Lung (tissue), 12 donors: ENCODE results near the gene ABCC5. TPM values are rescaled to one million over a fixed set of nuclear protein-coding genes. Genes with fewer than 3 reads are reported as not detected.

Experiments used
- ATAC-seq: fragments of 200-7000 bp; cut with Tn5 transposase; one replicate; pipeline ENCODE4 v1.9.1; 2020; ENCODE audit warnings: moderate number of reproducible peaks; ENCODE audit not compliant: insufficient read depth, low FRiP score
- DNase-seq, 3 donors: peaks; one replicate each; pipeline ENCODE4 v3.0.0-alpha.2; 2013 to 2017
- H3K27ac ChIP-seq, 2 donors: one replicate each; pipeline ENCODE4 v1.5.1; 2013; ENCODE audit warnings: mild to moderate bottlenecking in 2 of 2, moderate library complexity in 2 of 2, control low read depth in 1 of 2, inconsistent platforms in 1 of 2, low read depth in 1 of 2, low read length in 1 of 2
- H3K27me3 ChIP-seq, 3 donors: one replicate each; pipeline ENCODE4 v1.5.1; 2013; ENCODE audit warnings: low read length in 2 of 3; ENCODE audit not compliant: control insufficient read depth in 3 of 3, insufficient read depth in 3 of 3
- H3K36me3 ChIP-seq, 4 donors: one replicate each; pipeline ENCODE4 v1.5.1; 2013; ENCODE audit warnings: low read length in 4 of 4, mild to moderate bottlenecking in 1 of 4, moderate library complexity in 1 of 4; ENCODE audit not compliant: control insufficient read depth in 4 of 4, insufficient read depth in 4 of 4
- H3K4me1 ChIP-seq, 5 donors: one replicate each; pipeline ENCODE4 v1.5.1; 2013; ENCODE audit warnings: low read length in 5 of 5, mild to moderate bottlenecking in 2 of 5, moderate library complexity in 1 of 5; ENCODE audit not compliant: control insufficient read depth in 5 of 5, insufficient read depth in 5 of 5
- H3K4me3 ChIP-seq: one replicate; pipeline ENCODE4 v1.5.1; 2013; ENCODE audit warnings: mild to moderate bottlenecking, control low read depth, moderate library complexity
- H3K9ac ChIP-seq, 2 donors: one replicate each; pipeline ENCODE4 v1.5.1; 2013; ENCODE audit warnings: low read length in 2 of 2, control low read depth in 1 of 2; ENCODE audit not compliant: insufficient read depth in 1 of 2
- H3K9me3 ChIP-seq, 4 donors: one replicate each; pipeline ENCODE4 v1.5.1; 2013; ENCODE audit warnings: low read length in 3 of 4, mild to moderate bottlenecking in 1 of 4, moderate library complexity in 1 of 4; ENCODE audit not compliant: control insufficient read depth in 4 of 4, insufficient read depth in 3 of 4
- CTCF ChIP-seq: IDR thresholded peaks from 2 replicates; pipeline ENCODE4 v1.5.1; 2012; ENCODE audit warnings: mild to moderate bottlenecking; ENCODE audit errors: control extremely low read depth, extremely low read depth
- WGBS, 2 donors: extraction: QIAGEN DNeasy Blood & Tissue Kit; methylation state at CpG; one replicate each; pipeline ENCODE4 v1.1.7; 2013; 5-methylcytosine and 5-hydroxymethylcytosine counted together
- polyA plus RNA-seq, 2 donors: library from polyadenylated mRNA; stranded (reverse); fragments of 200-250 nt; gene quantifications; one replicate each; pipeline ENCODE4 v1.2.1, GENCODE V29; 2013
- total RNA-seq, 2 donors: library from RNA; depleted of rRNA in 1 of 2; stranded (reverse); fragments of >200 nt in 1 of 2; gene quantifications; one replicate each; pipeline ENCODE4 v1.2.1, GENCODE V29; 2014 to 2021
- donor health status: control.
- donor health status: control.
- donor health status: Bipolar disorder and iron deficiency.
- donor health status: healthy.
- donor health status: DM: yes; HTN: yes; CAD: no.

ABCC5 gene
- total and polyA plus RNA-seq, 4 donors, result 12.1 to 78.1 (median 21.0) TPM

- Histone ChIP-seq H3K9ac (peak overlapping the region; percentile 5 to 71), H3K9me3 (no peaks in the 10 kb centered on the region), H3K36me3 (peaks cover 0 to 4% (median 0%) of the 10 kb centered on the region in 4 donors), H3K27me3 (no peaks in the 10 kb centered on the region), H3K4me3 (peak overlapping the region; percentile 86), H3K4me1 (peaks cover 0 to 17% (median 3%) of the 10 kb centered on the region in 5 donors), H3K27ac (peak overlapping the region; percentile 75 to 76)
- ATAC-seq (no peak), DNase-seq (no peak)
- WGBS, 2 donors, result 1 to 2% methylated on average over 9 of the region's 9 CpGs
- TF ChIP-seq CTCF, result no peak
Measured at GRCh38 chr3:183884097-183884426, 133.6 kb downstream of the ABCC5 start.

GRCh38 chr3:183883291-183884096, 134.2 kb downstream of the ABCC5 start:
- ATAC-seq (no peak), DNase-seq (no peak)
- Histone ChIP-seq H3K4me1 (peaks cover 0 to 17% (median 3%) of the 10 kb centered on the region in 5 donors), H3K27ac (no peak overlapping the region), H3K9me3 (no peaks in the 10 kb centered on the region), H3K4me3 (peak overlapping the region; percentile 86), H3K27me3 (no peaks in the 10 kb centered on the region), H3K36me3 (peaks cover 0 to 4% (median 0%) of the 10 kb centered on the region in 4 donors), H3K9ac (peak overlapping the region in 1 of 2 donors; percentile 5)
- no peak for TF ChIP-seq CTCF
- WGBS, 2 donors, result 40 to 48% methylated on average over 16 of the region's 16 CpGs

GRCh38 chr3:183880121-183880520, 137.6 kb downstream of the ABCC5 start:
- no peaks in the 10 kb centered on the region for H3K27me3 ChIP-seq

More at GRCh38 chr3:183880121-183880520, 137.6 kb downstream of the ABCC5 start:
- H3K4me3 ChIP-seq, result no peak overlapping the region
- peaks cover 0 to 17% (median 3%) of the 10 kb centered on the region in 5 donors for H3K4me1 ChIP-seq
- peaks cover 0 to 4% (median under 1%) of the 10 kb centered on the region in 4 donors for H3K36me3 ChIP-seq
- ATAC-seq (no peak), DNase-seq (no peak)
- no peak overlapping the region for H3K27ac ChIP-seq
- 67 to 85% methylated on average over 9 of the region's 9 CpGs for WGBS, 2 donors
- TF ChIP-seq CTCF, result no peak
- no peak overlapping the region for H3K9ac ChIP-seq
- no peaks in the 10 kb centered on the region for H3K9me3 ChIP-seq
